ENCODE results near the gene AP3D1.

DNA sequence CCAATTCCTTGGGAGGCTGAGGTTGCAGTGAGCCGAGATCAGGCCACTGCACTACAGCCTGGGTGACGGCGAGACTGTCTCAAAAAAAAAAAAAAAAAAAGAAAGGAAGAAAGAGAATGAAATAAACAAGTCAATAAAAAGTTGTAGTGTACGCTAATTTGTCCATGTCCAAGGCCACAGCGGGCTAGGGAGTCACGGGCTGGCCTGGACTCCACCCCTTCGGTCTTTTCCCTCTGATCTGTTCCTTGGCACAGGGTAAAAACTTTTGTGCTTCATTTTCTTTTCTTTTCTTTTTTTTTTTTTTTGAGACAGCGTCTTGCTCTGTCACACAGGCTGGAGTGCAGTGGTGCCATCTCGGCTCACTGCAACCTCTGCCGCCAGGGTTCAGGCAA is 80.9 kb downstream of the AP3D1 start:
- TF ChIP-seq, protein P1, sequence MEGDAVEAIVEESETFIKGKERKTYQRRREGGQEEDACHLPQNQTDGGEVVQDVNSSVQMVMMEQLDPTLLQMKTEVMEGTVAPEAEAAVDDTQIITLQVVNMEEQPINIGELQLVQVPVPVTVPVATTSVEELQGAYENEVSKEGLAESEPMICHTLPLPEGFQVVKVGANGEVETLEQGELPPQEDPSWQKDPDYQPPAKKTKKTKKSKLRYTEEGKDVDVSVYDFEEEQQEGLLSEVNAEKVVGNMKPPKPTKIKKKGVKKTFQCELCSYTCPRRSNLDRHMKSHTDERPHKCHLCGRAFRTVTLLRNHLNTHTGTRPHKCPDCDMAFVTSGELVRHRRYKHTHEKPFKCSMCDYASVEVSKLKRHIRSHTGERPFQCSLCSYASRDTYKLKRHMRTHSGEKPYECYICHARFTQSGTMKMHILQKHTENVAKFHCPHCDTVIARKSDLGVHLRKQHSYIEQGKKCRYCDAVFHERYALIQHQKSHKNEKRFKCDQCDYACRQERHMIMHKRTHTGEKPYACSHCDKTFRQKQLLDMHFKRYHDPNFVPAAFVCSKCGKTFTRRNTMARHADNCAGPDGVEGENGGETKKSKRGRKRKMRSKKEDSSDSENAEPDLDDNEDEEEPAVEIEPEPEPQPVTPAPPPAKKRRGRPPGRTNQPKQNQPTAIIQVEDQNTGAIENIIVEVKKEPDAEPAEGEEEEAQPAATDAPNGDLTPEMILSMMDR (IDR thresholded peaks at IDR 0.05 in 4 of 5, conservative IDR thresholded peaks at IDR 0.05 in 1 of 5) = no peak
- no peak for TF ChIP-seq POLR2A (IDR thresholded peaks at IDR 0.05)
